Measurements from ENCODE around the gene ATAD1. TPM values are rescaled to one million over a fixed set of nuclear protein-coding genes. Genes with fewer than 3 reads are reported as not detected.

ATAD1 gene
- total RNA-seq, 1 experiment from 2014 or later, result 62.0 TPM

GRCh38 chr10:87702973-87703294 is 115.1 kb downstream of the ATAD1 start:
- Histone ChIP-seq H3K9me3 (ENCODE audit: control insufficient read depth, insufficient read depth, low read depth, low read length) (no peaks in the 10 kb centered on the region), H3K4me1 (ENCODE audit: control insufficient read depth, insufficient read depth, low read length) (no peaks in the 10 kb centered on the region), H3K4me3 (ENCODE audit: low read depth in 2 of 2, low read length in 2 of 2) (no peak overlapping the region), H3K27me3 (ENCODE audit: control insufficient read depth, insufficient read depth, low read length) (0 out of 2 replicates have a peak, but pooled peaks cover 2% of the 10 kb centered on the region), H3K36me3 (ENCODE audit: control insufficient read depth, insufficient read depth, low read length) (no peaks in the 10 kb centered on the region), H3K27ac (ENCODE audit: low read length) (no peak overlapping the region)
- in situ Hi-C loops (cut with HindIII; ENCODE audit: low pct_unique_long_range_greater_than_20kb, low sequenced_read_pairs), result no loop called here
- TF ChIP-seq POLR2AphosphoS5 (IDR thresholded peaks at IDR 0.05; ENCODE audit: low read depth, low read length), result no peak
- TF ChIP-seq CTCF (IDR thresholded peaks at IDR 0.05), result no peak
- no TSS peak for BruUV-seq (replicated peaks)
- ChIA-PET CTCF (no interaction called here), POLR2A (no interaction called here)
- intact Hi-C loops (cut with micrococcal nuclease; ENCODE audit: unreplicated experiment), result no loop called here
- DNase-seq (ENCODE audit: low read depth, low spot score), result no peak
- no peak for ATAC-seq

- POLR2A ChIA-PET, result no interaction called here
- no peak for DNase-seq (ENCODE audit: low read depth, low spot score)
- H3K36me3 ChIP-seq (ENCODE audit: control insufficient read depth, insufficient read depth, low read length), result no peaks in the 10 kb centered on the region
- 0 out of 2 replicates have a peak, but pooled peaks cover 2% of the 10 kb centered on the region for H3K27me3 ChIP-seq (ENCODE audit: control insufficient read depth, insufficient read depth, low read length)
- TF ChIP-seq REST (IDR thresholded peaks at IDR 0.05; ENCODE audit: insufficient read depth in 1 of 2, low read depth in 2 of 2, low read length in 1 of 2) (no peak), TCF7L2 (IDR thresholded peaks at IDR 0.05; ENCODE audit: low read depth, low read length) (no peak), POLR2AphosphoS5 (IDR thresholded peaks at IDR 0.05; ENCODE audit: low read depth, low read length) (no peak), SIN3A (IDR thresholded peaks at IDR 0.05; ENCODE audit: borderline replicate concordance, insufficient read depth, low read depth, low read length) (no peak), CTCF (IDR thresholded peaks at IDR 0.05) (no peak)
- H3K4me3 ChIP-seq (ENCODE audit: low read depth in 2 of 2, low read length in 2 of 2), result no peak overlapping the region
- ATAC-seq, result no peak
- intact Hi-C loops (cut with micrococcal nuclease; ENCODE audit: unreplicated experiment), result no loop called here
- CTCF ChIA-PET, result interaction anchor here (0.6 kb wide), 1 partner anchor 59 kb away, joined by 3 read pairs; no protein-coding TSS in a partner anchor
- BruUV-seq (replicated peaks), result no TSS peak
- in situ Hi-C loops (cut with HindIII; ENCODE audit: low pct_unique_long_range_greater_than_20kb, low sequenced_read_pairs), result no loop called here
- no peaks in the 10 kb centered on the region for H3K4me1 ChIP-seq (ENCODE audit: control insufficient read depth, insufficient read depth, low read length)
- H3K9me3 ChIP-seq (ENCODE audit: control insufficient read depth, insufficient read depth, low read depth, low read length), result no peaks in the 10 kb centered on the region
- no peak overlapping the region for H3K27ac ChIP-seq (ENCODE audit: low read length)
These were observed 115.6 kb downstream of the ATAD1 start for GRCh38 chr10:87702260-87702972.

Other genes with a start within 250 kb of the ATAD1 start
- 17.1 TPM for gene PAPSS2, start 158.3 kb downstream of the ATAD1 start, total RNA-seq (2021; ENCODE audit: unreplicated experiment)
- 1.3 TPM for gene KLLN, start 45.3 kb upstream of the ATAD1 start, total RNA-seq (2021; ENCODE audit: unreplicated experiment)
- 88.9 TPM for gene PTEN, start 45.4 kb upstream of the ATAD1 start, total RNA-seq (2021; ENCODE audit: unreplicated experiment)

Measured in Panc1 (cell line).